Measurements from ENCODE around the gene CEP41.

DNA sequence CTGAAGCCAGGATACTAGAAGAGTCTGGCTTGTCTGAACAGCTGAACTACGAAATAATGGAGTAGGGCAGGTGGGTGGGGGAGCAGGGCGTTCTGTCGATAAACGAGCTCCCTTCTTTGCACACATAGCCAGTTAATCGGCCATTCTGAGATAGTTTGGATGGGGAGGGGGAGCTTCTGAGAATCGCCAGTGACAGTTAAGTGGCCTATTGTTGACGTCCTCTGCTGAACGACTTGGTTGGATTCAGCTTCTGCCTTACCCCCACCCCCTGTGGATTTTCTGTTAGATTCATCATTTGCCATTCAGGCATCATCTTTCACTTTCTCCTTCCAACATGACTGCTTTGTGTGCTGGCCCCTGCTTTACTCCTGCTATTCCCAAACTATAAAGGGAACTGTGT is 95.7 kb downstream of the CEP41 start:
- TF ChIP-seq, protein P1, sequence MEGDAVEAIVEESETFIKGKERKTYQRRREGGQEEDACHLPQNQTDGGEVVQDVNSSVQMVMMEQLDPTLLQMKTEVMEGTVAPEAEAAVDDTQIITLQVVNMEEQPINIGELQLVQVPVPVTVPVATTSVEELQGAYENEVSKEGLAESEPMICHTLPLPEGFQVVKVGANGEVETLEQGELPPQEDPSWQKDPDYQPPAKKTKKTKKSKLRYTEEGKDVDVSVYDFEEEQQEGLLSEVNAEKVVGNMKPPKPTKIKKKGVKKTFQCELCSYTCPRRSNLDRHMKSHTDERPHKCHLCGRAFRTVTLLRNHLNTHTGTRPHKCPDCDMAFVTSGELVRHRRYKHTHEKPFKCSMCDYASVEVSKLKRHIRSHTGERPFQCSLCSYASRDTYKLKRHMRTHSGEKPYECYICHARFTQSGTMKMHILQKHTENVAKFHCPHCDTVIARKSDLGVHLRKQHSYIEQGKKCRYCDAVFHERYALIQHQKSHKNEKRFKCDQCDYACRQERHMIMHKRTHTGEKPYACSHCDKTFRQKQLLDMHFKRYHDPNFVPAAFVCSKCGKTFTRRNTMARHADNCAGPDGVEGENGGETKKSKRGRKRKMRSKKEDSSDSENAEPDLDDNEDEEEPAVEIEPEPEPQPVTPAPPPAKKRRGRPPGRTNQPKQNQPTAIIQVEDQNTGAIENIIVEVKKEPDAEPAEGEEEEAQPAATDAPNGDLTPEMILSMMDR (conservative IDR thresholded peaks at IDR 0.05) = no peak
- no peak for TF ChIP-seq ZFX (IDR thresholded peaks at IDR 0.05)
